GM13977 (cell line): ENCODE results near the gene APELA.

Experiments
- DNase-seq: peaks from one replicate; pipeline ENCODE4 v3.0.0; 2012; ENCODE audit warnings: low spot score
- CTCF ChIP-seq: IDR thresholded peaks from 2 replicates; pipeline ENCODE4 v1.5.1; 2012; ENCODE audit warnings: mild to moderate bottlenecking, control low read depth; ENCODE audit not compliant: insufficient read depth; ENCODE audit errors: extremely low read depth, missing control alignments
- in situ Hi-C: fragments of 300-500 bp; cut with MboI; formaldehyde crosslinking; loops from one replicate; pipeline ENCODE4 v1.12.0; 2022; ENCODE audit warnings: low sequenced_read_pairs, low pct_unique_long_range_greater_than_20kb, mixed read lengths, inconsistent platforms; ENCODE audit not compliant: unreplicated experiment

APELA gene

GRCh38 chr4:164876700-164877324, at the start of gene APELA:
APELA (plus strand) TSS chr4:164877178; CDS start chr4:164877332, 154 bp downstream.
- in situ Hi-C loops: no loop called here

GRCh38 chr4:164828955-164829354, 48.0 kb upstream of the APELA start:
- no peak for TF ChIP-seq CTCF
- DNase-seq: no peak
- in situ Hi-C loops: no loop called here

More at GRCh38 chr4:164876700-164877324, at the start of gene APELA:
- TF ChIP-seq CTCF: no peak
- DNase-seq: no peak

- in situ Hi-C loops: no loop called here
- TF ChIP-seq CTCF: no peak
- no peak for DNase-seq
These were observed 30.4 kb upstream of the APELA start for GRCh38 chr4:164846566-164846965.

- in situ Hi-C loops: no loop called here
- DNase-seq: no peak
- no peak for TF ChIP-seq CTCF
These were observed 30.0 kb upstream of the APELA start for GRCh38 chr4:164847016-164847415.

GRCh38 chr4:164847967-164848649, 28.9 kb upstream of the APELA start:
- TF ChIP-seq CTCF: no peak
- DNase-seq: no peak
- in situ Hi-C loops: no loop called here

- no peak for DNase-seq
- TF ChIP-seq CTCF: no peak
- in situ Hi-C loops: no loop called here
These were observed 20.6 kb upstream of the APELA start for GRCh38 chr4:164856396-164856795.
